GM12878 (cell line): Measurements from ENCODE around the gene MDM4.

ENCODE experiments used
- CBFB ChIP-seq: IDR thresholded peaks from 2 replicates; pipeline ENCODE4 v1.6.1; 2016; ENCODE audit warnings: antibody characterized with exemption, low read depth
- CTCF ChIP-seq, 3 experiments: IDR thresholded peaks in 2 of 3; conservative IDR thresholded peaks in 1 of 3; 2 replicates each; pipeline ENCODE4 v1.5.1; 2011; ENCODE audit warnings: low read depth in 3 of 3, low read length in 3 of 3, mild to moderate bottlenecking in 3 of 3, control low read depth in 2 of 3, moderate library complexity in 2 of 3, inconsistent platforms in 1 of 3, mixed read lengths in 1 of 3; ENCODE audit not compliant: control insufficient read depth in 2 of 3, insufficient read depth in 1 of 3; ENCODE audit errors: extremely low read depth in 1 of 3
- FOS ChIP-seq: IDR thresholded peaks from 3 replicates; pipeline ENCODE4 v1.6.1; 2011; ENCODE audit warnings: borderline replicate concordance; ENCODE audit not compliant: insufficient read length; ENCODE audit errors: extremely low read depth
- FOXM1 ChIP-seq: IDR thresholded peaks from 2 replicates; pipeline ENCODE4 v1.6.1; 2012; ENCODE audit warnings: low read depth, mild to moderate bottlenecking, inconsistent platforms, low read length, moderate library complexity
- NFXL1 ChIP-seq: fragments of 450-650 bp; IDR thresholded peaks from 2 replicates; pipeline ENCODE4 v1.6.1; 2017; ENCODE audit warnings: antibody characterized with exemption, mild to moderate bottlenecking, borderline replicate concordance
- PML ChIP-seq: IDR thresholded peaks from 2 replicates; pipeline ENCODE4 v1.6.1; 2012; ENCODE audit warnings: low read length, inconsistent platforms
- POLR2AphosphoS5 ChIP-seq: IDR thresholded peaks from 2 replicates; pipeline ENCODE4 v1.6.1; 2011; ENCODE audit warnings: mild to moderate bottlenecking, low read length, inconsistent platforms
- TARDBP ChIP-seq: IDR thresholded peaks from 2 replicates; pipeline ENCODE4 v1.6.1; 2016; ENCODE audit warnings: borderline replicate concordance
- YY1 ChIP-seq: IDR thresholded peaks from 2 replicates; pipeline ENCODE4 v1.6.1; 2011; ENCODE audit warnings: low read depth, mild to moderate bottlenecking, low read length
- ZNF274 ChIP-seq: IDR thresholded peaks from one replicate; pipeline ENCODE4 v1.8.0; 2011; ENCODE audit not compliant: insufficient read length, insufficient read depth

- TF ChIP-seq TARDBP (no peak), POLR2AphosphoS5 (no peak), NFXL1 (no peak), FOS (no peak), YY1 (no peak), PML (no peak), CBFB (no peak), FOXM1 (no peak), ZNF274 (no peak), CTCF (IDR thresholded peaks at IDR 0.05 in 2 of 3, conservative IDR thresholded peaks at IDR 0.05 in 1 of 3; ENCODE audit: control insufficient read depth in 2 of 3, extremely low read depth in 1 of 3, insufficient read depth in 1 of 3, low read depth in 3 of 3, low read length in 3 of 3) (no peak)
Observed at GRCh38 chr1:204569478-204569877, 53.3 kb downstream of the MDM4 start.
